ENCODE data around the gene HEATR3.

The HEATR3 gene

GRCh38 chr16:50136399-50136798 lies 70.6 kb downstream of the HEATR3 start:
- intact Hi-C loops (cut with DNase I; ENCODE audit: low total_unique reads) = no loop called here
- no peak overlapping the region for H3K4me3 ChIP-seq
- H3K36me3 ChIP-seq = no peaks in the 10 kb centered on the region
- H3K27me3 ChIP-seq = no peaks in the 10 kb centered on the region
- TF ChIP-seq CTCF (IDR thresholded peaks at IDR 0.05) = no peak
- no peaks in the 10 kb centered on the region for H3K9me3 ChIP-seq
- no peak for DNase-seq
- H3K27ac ChIP-seq = no peak overlapping the region
- no peaks in the 10 kb centered on the region for H3K4me1 ChIP-seq

GRCh38 chr16:50137268-50137667 lies 71.5 kb downstream of the HEATR3 start:
- H3K27me3 ChIP-seq = no peaks in the 10 kb centered on the region
- no peak for DNase-seq
- no peak overlapping the region for H3K27ac ChIP-seq
- no peaks in the 10 kb centered on the region for H3K9me3 ChIP-seq
- TF ChIP-seq CTCF (IDR thresholded peaks at IDR 0.05) = no peak
- H3K36me3 ChIP-seq = no peaks in the 10 kb centered on the region
- intact Hi-C loops (cut with DNase I; ENCODE audit: low total_unique reads) = no loop called here
- H3K4me1 ChIP-seq = no peaks in the 10 kb centered on the region
- H3K4me3 ChIP-seq = no peak overlapping the region

- TF ChIP-seq CTCF (IDR thresholded peaks at IDR 0.05) = no peak
- intact Hi-C loops (cut with DNase I; ENCODE audit: low total_unique reads) = no loop called here
- no peaks in the 10 kb centered on the region for H3K4me1 ChIP-seq
Observed at GRCh38 chr16:50139580-50139979, 73.8 kb downstream of the HEATR3 start.

GRCh38 chr16:50144211-50144610 lies 78.4 kb downstream of the HEATR3 start:
- Histone ChIP-seq H3K27ac (no peak overlapping the region), H3K4me3 (no peak overlapping the region), H3K36me3 (no peaks in the 10 kb centered on the region), H3K9me3 (no peaks in the 10 kb centered on the region), H3K4me1 (no peaks in the 10 kb centered on the region), H3K27me3 (no peaks in the 10 kb centered on the region)
- DNase-seq = no peak
- no peak for TF ChIP-seq CTCF (IDR thresholded peaks at IDR 0.05)
- intact Hi-C loops (cut with DNase I; ENCODE audit: low total_unique reads) = no loop called here

More at GRCh38 chr16:50139580-50139979, 73.8 kb downstream of the HEATR3 start:
- H3K4me3 ChIP-seq = no peak overlapping the region
- H3K36me3 ChIP-seq = no peaks in the 10 kb centered on the region
- H3K27me3 ChIP-seq = no peaks in the 10 kb centered on the region
- no peak for DNase-seq
- no peak overlapping the region for H3K27ac ChIP-seq
- H3K9me3 ChIP-seq = no peaks in the 10 kb centered on the region

- no peak for TF ChIP-seq CTCF (IDR thresholded peaks at IDR 0.05)
- H3K36me3 ChIP-seq = no peaks in the 10 kb centered on the region
- intact Hi-C loops (cut with DNase I; ENCODE audit: low total_unique reads) = no loop called here
- no peak for DNase-seq
- no peak overlapping the region for H3K4me3 ChIP-seq
- no peaks in the 10 kb centered on the region for H3K27me3 ChIP-seq
- no peak overlapping the region for H3K27ac ChIP-seq
- no peaks in the 10 kb centered on the region for H3K9me3 ChIP-seq
- no peaks in the 10 kb centered on the region for H3K4me1 ChIP-seq
Observed at GRCh38 chr16:50146479-50147435, 81.0 kb downstream of the HEATR3 start.
